Measurements from ENCODE around the gene CYLC2. TPM values are rescaled to one million over a fixed set of nuclear protein-coding genes. Genes with fewer than 3 reads are reported as not detected.

The CYLC2 gene
- total RNA-seq, 4 donors from 2014 or later, result not detected

- H3K27ac ChIP-seq, result no peak overlapping the region
- no peaks in the 10 kb centered on the region for H3K4me1 ChIP-seq
- no peak overlapping the region for H3K4me3 ChIP-seq
- H3K36me3 ChIP-seq, result no peaks in the 10 kb centered on the region
- TF ChIP-seq POLR2A (IDR thresholded peaks at IDR 0.05), result no peak
- H3K27me3 ChIP-seq, result no peaks in the 10 kb centered on the region
- intact Hi-C loops (cut with DNase I; ENCODE audit: low total_unique reads) (no loop called here), in situ Hi-C loops (cut with MboI; ENCODE audit: low sequenced_read_pairs in 4 of 4) (no loop called here)
- DNase-seq (no peak), ATAC-seq (no peak)
- no peaks in the 10 kb centered on the region for H3K9me3 ChIP-seq
Measured at GRCh38 chr9:103014242-103014641, 19.1 kb downstream of the CYLC2 start.

- DNase-seq (no peak), ATAC-seq (no peak)
- Histone ChIP-seq H3K36me3 (no peaks in the 10 kb centered on the region), H3K9me3 (no peaks in the 10 kb centered on the region), H3K27ac (no peak overlapping the region), H3K4me1 (no peaks in the 10 kb centered on the region), H3K4me3 (no peak overlapping the region), H3K27me3 (no peaks in the 10 kb centered on the region)
- in situ Hi-C loops (cut with MboI; ENCODE audit: low sequenced_read_pairs in 4 of 4) (no loop called here), intact Hi-C loops (cut with DNase I; ENCODE audit: low total_unique reads) (no loop called here)
- TF ChIP-seq CTCF (IDR thresholded peaks at IDR 0.05 in 4 of 5, conservative IDR thresholded peaks at IDR 0.05 in 1 of 5), result no peak
- TF ChIP-seq POLR2A (IDR thresholded peaks at IDR 0.05), result no peak
Measured at GRCh38 chr9:103025796-103026195, 30.7 kb downstream of the CYLC2 start.

- intact Hi-C loops (cut with DNase I; ENCODE audit: low total_unique reads), result no loop called here
- H3K4me3 ChIP-seq, result no peak overlapping the region
- ATAC-seq (no peak), DNase-seq (no peak)
- H3K4me1 ChIP-seq, result no peaks in the 10 kb centered on the region
- H3K27me3 ChIP-seq, result no peaks in the 10 kb centered on the region
- no peaks in the 10 kb centered on the region for H3K36me3 ChIP-seq
- no peak overlapping the region for H3K27ac ChIP-seq
- in situ Hi-C loops (cut with MboI; ENCODE audit: low sequenced_read_pairs in 4 of 4), result no loop called here
- TF ChIP-seq POLR2A (IDR thresholded peaks at IDR 0.05), result no peak
- TF ChIP-seq CTCF (IDR thresholded peaks at IDR 0.05 in 4 of 5, conservative IDR thresholded peaks at IDR 0.05 in 1 of 5), result no peak
- no peaks in the 10 kb centered on the region for H3K9me3 ChIP-seq
Measured at GRCh38 chr9:103037508-103038477, 42.7 kb downstream of the CYLC2 start.

GRCh38 chr9:103041961-103042360, 46.8 kb downstream of the CYLC2 start:
- H3K27ac ChIP-seq, result no peak overlapping the region
- in situ Hi-C loops (cut with MboI; ENCODE audit: low sequenced_read_pairs in 4 of 4), result no loop called here
- no peak overlapping the region for H3K4me3 ChIP-seq
- DNase-seq (no peak), ATAC-seq (no peak)
- H3K4me1 ChIP-seq, result no peaks in the 10 kb centered on the region
- intact Hi-C loops (cut with DNase I; ENCODE audit: low total_unique reads), result no loop called here
- TF ChIP-seq POLR2A (IDR thresholded peaks at IDR 0.05), result no peak
- TF ChIP-seq CTCF (IDR thresholded peaks at IDR 0.05 in 4 of 5, conservative IDR thresholded peaks at IDR 0.05 in 1 of 5), result no peak
- H3K36me3 ChIP-seq, result no peaks in the 10 kb centered on the region
- H3K27me3 ChIP-seq, result no peaks in the 10 kb centered on the region
- H3K9me3 ChIP-seq, result no peaks in the 10 kb centered on the region
